GM19239 (cell line): ENCODE data around the gene RPAIN.
"Not testable (repeated sequence)": the region's sequence is repeated elsewhere in the genome, so short reads cannot be mapped to it uniquely, and the experiment has no call there.

Experiments used
- DNase-seq: peaks from one replicate; pipeline ENCODE4 v3.0.0; 2011; ENCODE audit warnings: low spot score; ENCODE audit not compliant: insufficient read length
- FAIRE-seq: peaks from 2 replicates; lab custom pipeline; 2011; peaks lifted over from hg19 to GRCh38; lab: Jason Lieb, UNC

The RPAIN gene

DNA sequence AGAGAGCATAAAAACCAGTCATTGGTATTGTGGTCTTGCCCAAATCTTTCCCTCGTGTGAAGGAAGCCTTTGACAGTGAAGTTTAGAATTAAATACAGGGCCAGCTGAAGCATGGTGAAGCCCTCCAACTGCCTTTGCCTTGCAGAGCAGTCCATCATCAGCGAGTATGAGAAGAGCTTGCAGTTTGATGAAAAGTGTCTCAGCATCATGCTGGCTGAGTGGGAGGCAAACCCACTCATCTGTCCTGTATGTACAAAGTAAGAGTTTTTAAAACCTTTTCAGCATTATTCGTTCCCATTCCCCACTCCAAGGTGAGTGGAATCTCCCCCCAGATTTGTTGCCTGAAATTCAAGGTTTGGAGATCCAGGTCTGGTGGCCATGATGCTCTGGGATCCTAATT lies 5.8 kb downstream of the RPAIN start:
- DNase-seq = no peak
- no peak for FAIRE-seq

DNA sequence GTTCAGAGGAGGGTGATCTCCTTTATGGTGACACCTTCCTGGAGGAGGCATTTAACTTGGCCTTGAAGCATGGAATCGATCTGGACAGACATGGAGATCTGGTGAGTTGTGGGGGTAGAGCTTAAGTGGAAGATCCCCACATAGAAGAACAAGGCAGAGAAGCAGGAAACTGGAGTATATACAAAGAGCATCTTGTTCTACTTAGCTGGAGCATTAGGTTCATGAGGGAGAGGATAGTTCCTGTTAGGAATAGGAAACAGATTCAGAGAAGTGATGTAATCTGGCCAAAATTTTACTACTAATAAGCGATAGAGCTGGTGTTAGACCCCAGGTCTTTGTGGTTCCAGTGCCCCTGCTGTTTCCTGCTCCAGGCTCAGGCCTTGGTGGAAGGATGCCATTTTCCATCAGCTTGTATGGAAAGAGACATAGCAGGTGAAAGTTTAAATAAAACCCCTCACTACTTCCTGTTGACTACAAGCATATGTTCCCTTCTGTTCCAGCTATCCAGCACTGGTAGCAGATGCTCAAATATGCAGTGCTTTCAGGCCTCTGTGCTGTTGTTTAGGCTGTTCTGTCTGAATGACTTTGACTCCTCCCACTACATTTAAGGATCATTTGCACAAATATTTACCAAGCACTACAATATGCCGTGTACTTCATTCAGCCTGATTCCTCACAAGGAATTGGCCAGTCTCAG lies 9.4 kb downstream of the RPAIN start:
- FAIRE-seq (no peak), DNase-seq (no peak)

DNA sequence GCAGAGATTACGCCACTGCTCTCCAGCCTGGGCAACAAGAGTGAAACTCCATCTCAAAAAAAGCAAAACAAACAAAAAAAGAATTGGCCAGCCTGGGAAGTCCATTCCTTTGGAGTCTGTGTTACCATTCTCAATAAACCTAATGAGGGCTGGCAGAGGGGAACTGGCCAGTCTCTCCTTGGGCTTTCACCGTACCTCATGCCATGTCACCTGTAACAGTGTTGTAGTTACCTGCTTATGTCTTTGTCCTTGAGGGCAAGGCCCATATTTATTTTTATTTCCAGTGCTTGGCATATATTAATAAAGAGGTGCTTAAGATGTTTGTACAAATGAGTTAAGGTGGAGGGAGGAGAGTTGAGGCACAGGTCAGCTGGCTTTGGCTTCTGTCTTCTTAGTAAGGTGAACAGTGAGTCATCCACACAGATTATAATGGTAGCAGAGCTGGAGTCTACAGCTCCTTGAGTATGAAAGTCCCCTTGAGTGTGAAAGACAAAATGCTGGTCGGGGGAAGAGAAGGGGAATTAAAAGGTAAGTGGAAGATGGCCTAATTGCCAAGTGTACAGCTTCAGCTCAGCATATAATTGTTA lies 10.5 kb downstream of the RPAIN start:
- DNase-seq = no peak
- FAIRE-seq = no peak

DNA sequence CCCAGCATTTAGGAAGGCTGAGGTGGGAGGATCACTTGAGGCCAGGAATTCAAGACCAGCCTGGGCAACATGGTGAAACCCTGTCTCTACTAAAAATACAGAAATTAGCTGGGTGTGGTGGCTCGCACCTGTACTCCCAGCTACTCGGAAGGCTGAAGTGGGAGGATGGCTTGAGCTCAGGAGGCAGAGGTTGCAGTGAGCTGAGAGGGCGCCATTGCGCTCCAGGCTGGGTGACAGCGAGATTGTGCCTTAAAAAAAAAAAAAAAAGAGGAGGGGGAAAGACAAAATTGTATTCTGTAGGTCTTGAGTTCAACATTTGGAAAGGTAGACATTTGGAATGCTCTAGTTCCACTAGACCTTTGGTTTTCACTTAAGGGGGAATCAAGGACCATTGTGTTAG lies 11.3 kb downstream of the RPAIN start:
- not testable (repeated sequence) for DNase-seq, FAIRE-seq

DNA sequence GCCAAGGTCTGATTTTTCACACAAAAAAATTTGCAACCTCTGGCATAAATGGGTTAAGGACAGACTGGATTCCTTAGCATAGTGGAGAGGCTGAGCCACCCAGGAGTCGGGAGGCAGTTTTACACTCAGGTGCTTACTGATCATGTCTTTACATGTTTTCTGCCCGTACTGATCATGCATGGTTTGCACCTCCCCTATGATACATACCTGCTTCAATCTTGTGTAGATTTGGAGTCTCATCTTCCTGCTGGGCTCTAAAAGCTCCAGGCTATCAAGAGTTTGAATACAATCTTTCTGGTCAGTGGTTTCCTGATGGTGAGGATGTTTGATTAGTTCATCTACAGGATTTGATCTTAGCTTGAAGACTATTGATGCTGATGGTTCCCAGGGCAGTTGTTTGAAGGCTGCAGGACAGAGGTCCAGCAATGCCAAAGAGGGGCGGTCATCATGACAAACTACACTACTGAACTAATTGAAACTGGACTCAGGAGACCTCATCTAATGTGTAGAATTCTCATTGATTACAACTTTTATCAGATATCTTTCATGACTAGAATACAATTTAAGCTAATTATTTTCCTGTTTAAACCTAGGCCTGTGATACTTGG lies 12.1 kb downstream of the RPAIN start:
- no peak for FAIRE-seq
- no peak for DNase-seq

DNA sequence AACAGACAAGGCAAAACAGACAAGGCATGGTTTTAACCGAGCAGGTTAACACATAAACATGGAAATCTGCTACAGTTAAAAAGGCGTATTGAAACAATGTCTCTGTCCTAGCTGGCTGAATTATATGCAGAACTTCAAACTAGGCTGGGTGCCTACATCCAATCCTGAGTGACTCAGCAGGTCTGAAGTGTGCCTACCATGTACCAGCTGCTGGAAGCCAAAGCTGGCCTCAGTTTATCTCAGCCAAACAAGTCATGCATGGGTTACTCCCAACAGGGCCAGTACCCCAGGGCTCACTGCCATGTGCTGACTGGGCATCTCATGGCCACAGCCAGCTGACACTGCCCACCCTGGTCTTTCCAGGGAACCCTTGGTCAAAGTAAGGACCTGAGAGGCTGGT lies 15.0 kb downstream of the RPAIN start:
- no peak for FAIRE-seq

DNA sequence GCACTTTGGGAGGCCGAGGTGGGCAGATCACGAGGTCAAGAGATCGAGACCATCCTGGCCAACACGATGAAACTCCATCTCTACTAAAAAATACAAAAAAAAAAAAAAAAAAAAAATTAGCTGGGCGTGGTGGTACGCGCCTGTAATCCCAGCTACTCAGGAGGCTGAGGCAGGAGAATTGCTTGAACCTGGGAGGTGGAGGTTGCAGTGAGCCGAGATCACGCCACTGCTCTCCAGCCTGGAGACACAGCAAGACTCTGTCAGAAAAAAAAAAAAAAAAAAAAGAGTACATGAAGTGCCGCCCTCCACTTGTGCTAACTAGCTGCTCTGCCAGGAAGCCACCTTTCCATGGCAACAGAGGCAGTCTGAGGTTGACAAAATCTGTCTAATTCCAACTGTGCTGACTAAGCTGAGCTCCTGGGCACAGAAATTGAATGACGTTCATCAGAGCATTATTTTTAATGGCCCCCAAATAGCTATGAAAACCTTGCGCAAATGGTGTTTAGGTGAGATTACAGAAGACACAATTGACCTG lies 15.9 kb downstream of the RPAIN start:
- FAIRE-seq, DNase-seq: not testable (repeated sequence)

More for the DNA sequence above, 15.0 kb downstream of the RPAIN start:
- DNase-seq = no peak

DNA sequence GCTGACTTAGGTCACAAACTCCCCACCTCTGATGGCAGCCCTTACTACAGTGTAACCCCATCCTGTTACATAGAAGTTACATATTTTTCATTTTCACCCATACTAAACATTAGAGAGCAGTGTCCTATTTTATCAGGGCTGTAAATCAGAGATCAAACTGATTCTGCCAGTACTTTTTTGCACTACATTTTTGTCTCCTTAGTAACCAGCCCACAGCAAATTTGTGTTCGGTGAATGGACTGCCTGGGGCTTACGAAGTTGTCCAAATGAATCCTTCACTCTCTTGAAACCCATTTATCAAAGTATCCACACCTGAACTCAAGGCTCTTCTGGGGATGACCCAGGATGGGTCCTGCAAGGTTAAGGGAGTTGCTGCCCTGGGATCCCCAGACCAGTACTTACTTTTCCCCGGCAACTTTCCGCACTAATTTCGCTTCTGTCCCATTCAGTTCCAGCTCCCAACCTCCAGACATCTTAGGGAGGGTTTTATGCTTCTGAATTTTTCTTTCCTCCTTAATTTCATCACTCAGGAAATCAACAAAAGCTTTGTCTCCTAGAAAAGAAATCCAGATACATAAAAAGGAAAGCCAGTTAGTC lies 17.8 kb downstream of the RPAIN start:
- FAIRE-seq (no peak), DNase-seq (no peak)

DNA sequence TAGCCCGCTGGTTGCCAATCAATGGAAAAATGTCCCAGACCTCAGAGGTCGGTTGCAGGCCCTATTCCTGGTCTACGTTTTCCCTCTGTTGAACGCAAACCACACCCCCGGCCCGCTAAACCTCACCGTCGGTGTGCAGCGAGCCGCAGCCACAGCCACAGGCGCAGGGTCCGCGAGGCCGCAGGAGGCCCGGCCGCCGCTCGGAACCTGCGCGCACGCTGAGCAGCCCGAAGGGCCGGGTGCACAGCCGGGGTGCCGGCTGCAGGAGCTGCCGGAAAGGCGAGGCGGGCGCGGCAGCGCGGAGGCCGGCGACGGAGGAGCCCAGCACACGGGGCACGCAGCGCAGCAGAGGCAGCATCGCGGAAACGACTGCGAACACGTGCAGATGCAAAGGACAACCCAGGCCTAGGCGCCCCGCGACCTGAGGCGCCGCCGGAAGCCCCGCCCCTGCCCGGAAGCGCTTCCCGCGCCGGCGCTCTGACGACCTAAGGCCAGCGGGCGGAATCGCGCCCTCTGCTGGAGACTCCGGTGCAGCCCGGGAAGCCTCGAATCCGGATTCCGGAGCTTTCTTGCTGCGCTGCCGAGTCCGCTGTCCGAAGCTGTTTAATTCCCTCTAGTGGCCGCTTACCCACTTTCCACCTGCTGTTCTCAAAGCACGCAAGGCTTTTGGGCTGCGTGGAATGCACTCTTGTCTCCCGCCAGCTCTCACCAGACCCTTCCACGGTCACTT lies 18.9 kb downstream of the RPAIN start, which contains the start of gene C1QBP:
C1QBP (minus strand) TSS at position 440 of the 730 bp plus-strand sequence; CDS start at position 358, 82 bp downstream.
- peak; percentile 95 for FAIRE-seq

DNA sequence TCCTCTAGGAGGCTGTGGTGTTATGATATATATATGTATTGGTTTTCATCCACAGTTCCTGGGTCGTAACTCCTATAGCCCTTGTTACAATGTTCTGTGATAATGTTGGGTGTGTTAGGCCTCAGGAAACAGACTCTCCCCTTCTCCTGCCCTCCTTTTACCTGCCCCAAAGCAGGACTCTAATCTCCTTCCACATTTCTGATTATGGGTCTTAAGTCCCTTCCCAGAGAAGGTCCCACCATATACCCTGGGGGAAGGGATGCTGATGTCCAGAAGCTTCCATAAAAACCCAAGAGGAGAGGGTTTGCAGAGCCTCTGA lies 19.4 kb downstream of the RPAIN start:
- FAIRE-seq (no peak), DNase-seq (no peak)

More for the DNA sequence above, 18.9 kb downstream of the RPAIN start, which contains the start of gene C1QBP:
- DNase-seq = peak; percentile 92

DNA sequence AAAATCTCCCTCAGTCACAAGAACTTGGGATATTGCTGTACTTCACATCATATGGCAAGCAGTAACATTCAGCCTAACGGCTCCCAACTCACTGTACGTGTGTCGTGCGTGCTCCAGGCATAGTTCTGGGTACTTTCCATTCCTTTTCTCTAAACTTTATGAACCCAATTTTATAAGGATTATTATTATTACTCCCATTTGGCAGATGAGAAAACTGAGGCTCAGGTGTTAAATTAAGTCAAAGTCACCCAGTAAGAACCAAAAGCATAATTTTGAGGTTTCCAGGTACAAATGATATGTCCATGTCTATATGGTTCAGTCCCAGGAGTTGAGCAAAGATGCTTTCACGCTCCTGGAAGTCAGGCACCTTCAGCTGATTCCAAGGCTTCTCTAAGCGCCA lies 23.7 kb downstream of the RPAIN start:
- no peak for DNase-seq
- no peak for FAIRE-seq

DNA sequence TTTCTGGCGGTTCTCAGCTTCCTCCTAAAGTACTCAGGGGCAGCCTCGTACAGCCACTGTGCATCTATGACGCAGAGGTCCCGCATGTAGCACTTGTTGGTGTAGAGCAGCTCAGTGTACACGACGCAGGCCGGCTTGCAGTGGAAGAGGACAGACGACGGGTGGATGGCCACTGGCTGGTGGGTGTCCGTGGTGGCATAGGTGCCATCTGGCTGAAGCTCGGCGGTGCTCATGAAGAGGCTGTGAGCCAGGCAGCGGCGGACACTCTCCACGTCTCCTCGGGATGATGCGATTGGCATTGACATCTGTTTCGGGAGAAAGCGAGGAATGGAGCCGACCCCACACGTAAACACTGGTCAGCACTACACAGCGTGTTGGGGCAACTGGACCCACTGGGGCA lies 24.2 kb downstream of the RPAIN start:
- no peak for FAIRE-seq
- no peak for DNase-seq

DNA sequence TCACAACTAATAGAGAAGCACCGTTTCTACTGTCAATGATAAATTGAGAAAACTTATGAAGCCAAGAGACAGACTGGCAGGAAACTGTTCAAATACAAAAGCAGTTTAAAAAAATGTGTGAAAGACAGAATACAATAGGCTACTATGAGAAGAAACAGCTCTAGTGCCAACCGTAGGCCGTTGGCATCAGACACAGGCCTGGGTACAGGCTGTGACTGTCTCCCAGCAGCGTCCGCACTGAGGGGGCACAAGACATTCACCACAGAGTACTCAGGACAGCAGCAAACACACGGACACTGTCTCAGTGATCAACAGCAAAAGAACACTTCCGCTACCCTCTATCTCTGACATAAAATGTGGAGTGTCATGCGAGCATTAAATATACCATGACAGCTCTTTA lies 26.8 kb downstream of the RPAIN start:
- no peak for FAIRE-seq
- no peak for DNase-seq

DNA sequence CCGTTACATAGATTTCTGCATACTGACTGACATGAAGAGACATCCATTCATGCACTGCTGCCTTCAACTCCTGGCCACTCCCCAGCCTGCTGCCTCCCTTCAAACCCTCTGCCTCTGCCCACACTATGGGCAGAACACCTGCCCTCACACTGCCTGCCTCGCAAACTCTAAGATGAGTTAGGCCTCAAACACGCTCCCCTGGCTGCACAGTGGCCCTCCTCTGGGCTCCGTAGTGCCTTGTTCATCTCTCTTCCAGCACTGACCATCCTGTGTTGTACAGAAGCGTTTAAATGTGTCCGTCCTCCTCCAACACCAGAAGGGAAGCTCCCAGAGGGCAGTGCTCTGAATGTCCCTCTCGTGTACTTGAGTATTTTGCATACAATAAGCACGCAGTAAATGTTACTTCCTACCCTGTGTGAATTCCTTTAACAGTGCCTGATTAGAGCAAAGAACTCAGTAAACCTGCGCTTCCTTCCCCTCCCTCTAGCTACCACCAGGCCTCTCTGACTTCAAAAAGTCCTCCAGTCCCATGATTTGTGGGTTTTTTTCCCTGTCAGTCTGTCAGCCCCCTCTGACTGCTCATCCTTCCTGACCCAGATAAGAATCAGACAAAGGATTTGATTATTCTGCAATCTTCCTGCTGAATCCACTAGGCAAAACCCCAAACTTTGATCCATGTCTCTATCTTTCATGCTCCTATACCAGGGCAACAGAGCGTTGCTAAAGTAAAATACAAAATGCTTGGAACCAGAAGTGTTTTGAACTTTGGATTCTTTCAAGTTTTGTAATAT lies 44.9 kb downstream of the RPAIN start:
- DNase-seq (no peak), FAIRE-seq (no peak)

DNA sequence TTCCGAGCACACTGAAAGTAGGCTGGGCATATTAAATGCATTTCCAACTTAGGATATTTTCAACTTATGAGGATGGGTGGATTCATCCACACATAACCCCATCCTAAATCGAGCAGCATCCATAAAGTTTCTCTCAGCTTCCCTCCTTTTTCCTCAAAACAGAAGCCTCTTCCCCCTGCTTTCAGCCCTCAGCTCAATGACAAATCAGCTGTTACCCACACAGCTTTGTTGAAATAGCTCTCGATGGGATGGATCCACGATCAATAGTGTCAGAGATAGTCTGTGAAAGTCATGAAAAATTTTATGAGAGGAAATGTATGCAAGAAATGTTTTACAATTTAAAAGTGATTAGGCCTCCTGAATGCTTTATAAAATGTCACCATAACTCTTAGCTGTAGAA lies 46.3 kb downstream of the RPAIN start:
- peak; percentile 23 for FAIRE-seq

DNA sequence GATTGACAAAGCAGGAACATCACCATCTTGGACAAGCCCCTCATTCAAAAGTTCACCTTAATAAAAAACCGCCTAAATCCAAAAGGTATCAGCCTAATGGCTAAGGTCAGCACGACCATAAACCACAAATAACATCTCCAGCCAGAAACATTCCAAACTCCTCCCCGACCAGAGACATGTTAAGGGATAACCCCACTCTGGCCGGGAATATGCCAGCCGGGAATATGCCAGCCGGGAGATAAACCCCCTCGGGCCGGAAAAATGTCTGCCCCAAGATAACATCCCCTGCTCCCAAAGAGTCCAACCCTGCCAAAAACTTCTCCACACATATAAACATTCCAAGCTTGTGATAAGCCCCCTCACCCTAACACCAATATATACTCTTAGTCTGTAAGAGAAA lies 47.4 kb downstream of the RPAIN start:
- FAIRE-seq (peak; percentile 21), DNase-seq (no peak)

More for the DNA sequence above, 46.3 kb downstream of the RPAIN start:
- DNase-seq = no peak

DNA sequence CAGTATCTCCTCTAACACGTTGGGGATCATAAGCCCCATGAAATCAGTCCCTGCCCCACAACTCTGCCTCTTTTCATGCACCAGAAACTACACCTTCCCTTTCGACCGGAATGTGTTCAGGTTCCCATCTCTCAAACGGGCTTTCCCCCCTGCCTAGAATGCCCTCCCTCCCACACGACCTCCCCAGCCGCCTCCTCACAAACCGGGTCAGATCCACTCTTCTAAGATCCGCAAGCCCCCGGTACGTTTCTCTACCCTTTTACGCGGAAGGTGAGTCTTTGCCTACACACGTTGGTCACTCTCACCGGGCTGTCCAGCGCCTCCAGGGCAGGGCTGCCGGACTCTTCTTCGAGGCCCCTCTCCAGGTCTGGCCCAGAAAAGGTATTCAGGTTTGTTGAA lies 48.1 kb downstream of the RPAIN start:
- FAIRE-seq (peak; percentile 77), DNase-seq (no peak)

DNA sequence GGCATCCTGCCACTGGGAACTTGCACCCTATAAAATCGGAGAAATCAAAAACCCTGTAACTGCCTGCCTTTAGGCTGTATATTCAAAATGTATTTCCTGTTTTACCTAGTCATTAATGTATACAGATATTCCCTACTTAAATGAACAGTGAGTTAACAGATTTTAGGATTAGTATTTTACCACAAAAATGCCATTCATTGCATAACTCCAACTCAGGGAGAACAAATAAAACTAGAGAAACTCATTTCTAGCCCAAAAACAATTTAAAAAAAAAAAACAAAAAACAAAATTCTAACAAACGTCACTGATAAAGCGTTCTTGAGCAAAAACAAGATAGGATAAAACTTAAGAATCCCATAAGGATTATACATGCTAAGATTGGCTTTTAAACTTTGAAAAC lies 52.5 kb downstream of the RPAIN start:
- DNase-seq (no peak), FAIRE-seq (no peak)

DNA sequence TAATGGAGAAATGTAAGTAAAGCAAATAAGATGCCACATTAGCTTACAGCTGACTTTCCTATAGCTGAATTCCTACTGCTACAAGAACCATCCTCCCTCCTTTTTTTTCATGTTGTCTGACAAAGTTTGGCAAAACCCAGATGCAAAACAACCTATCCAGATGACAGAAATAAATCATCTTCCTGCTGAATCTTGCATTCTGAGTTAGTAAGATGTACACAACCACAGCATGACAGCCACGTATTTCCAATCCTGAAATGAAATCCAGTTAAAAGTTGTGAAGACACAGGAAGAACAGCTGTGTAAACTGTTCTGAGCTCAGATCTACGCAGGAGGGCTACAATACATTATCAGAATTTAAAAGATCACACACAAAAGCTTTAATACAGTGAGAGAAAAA lies 53.9 kb downstream of the RPAIN start:
- no peak for DNase-seq
- no peak for FAIRE-seq

DNA sequence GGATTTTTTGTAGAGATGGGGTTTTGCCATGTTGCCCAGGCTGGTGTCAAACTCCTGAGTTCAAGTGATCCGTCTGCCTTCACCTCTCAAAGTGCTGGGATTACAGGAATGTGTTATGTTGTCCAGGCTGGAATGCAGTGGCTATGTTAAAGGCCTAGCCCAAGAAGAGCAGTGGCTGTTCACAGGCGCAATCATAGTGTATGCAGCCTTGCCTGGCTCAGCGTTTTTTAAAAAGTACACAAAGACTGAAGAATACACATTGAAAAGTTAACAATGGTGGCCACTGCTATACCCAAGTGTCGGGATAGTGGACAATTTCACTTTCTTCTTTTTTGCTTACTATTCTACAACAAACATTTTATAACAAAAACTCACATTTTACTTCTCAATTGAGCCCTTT lies 59.0 kb downstream of the RPAIN start:
- no peak for FAIRE-seq

More for the DNA sequence above, 59.0 kb downstream of the RPAIN start:
- no peak for DNase-seq
